ENCODE data around the gene CRYM.
"Not testable (repeated sequence)": the region's sequence is repeated elsewhere in the genome, so short reads cannot be mapped to it uniquely, and the experiment has no call there.

Gene CRYM

GRCh38 chr16:21267298-21267697 is 10.8 kb downstream of the CRYM start:
- no peaks in the 10 kb centered on the region for H3K36me3 Mint-ChIP-seq (ENCODE audit: low read depth)
- DNase-seq (no peak), ATAC-seq (no peak)
- peaks cover 3% of the 10 kb centered on the region for H3K27me3 Mint-ChIP-seq
- no peak overlapping the region for H3K4me3 Mint-ChIP-seq
- H3K4me1 Mint-ChIP-seq: no peaks in the 10 kb centered on the region
- no peaks in the 10 kb centered on the region for H3K9me3 Mint-ChIP-seq
- H3K27ac Mint-ChIP-seq: no peak overlapping the region

- no peak for ATAC-seq
- no peak overlapping the region for H3K4me3 Mint-ChIP-seq
- no peaks in the 10 kb centered on the region for H3K4me1 Mint-ChIP-seq
- peaks cover 1% of the 10 kb centered on the region for H3K27me3 Mint-ChIP-seq
- DNase-seq: no peak
- H3K27ac Mint-ChIP-seq: no peak overlapping the region
- H3K36me3 Mint-ChIP-seq (ENCODE audit: low read depth): no peaks in the 10 kb centered on the region
- H3K9me3 Mint-ChIP-seq: no peaks in the 10 kb centered on the region
These were observed 12.8 kb downstream of the CRYM start for GRCh38 chr16:21265104-21265837.

- Mint-ChIP-seq H3K27ac (no peak overlapping the region), H3K4me3 (no peak overlapping the region), H3K9me3 (no peaks in the 10 kb centered on the region), H3K27me3 (peaks cover 1% of the 10 kb centered on the region), H3K36me3 (ENCODE audit: low read depth) (no peaks in the 10 kb centered on the region), H3K4me1 (no peaks in the 10 kb centered on the region)
- no peak for ATAC-seq
- no peak for DNase-seq
These were observed 13.5 kb downstream of the CRYM start for GRCh38 chr16:21264571-21265036.

- Mint-ChIP-seq H3K27ac (no peak overlapping the region), H3K36me3 (ENCODE audit: low read depth) (no peaks in the 10 kb centered on the region), H3K27me3 (peaks cover 1% of the 10 kb centered on the region), H3K9me3 (no peaks in the 10 kb centered on the region), H3K4me3 (no peak overlapping the region), H3K4me1 (no peaks in the 10 kb centered on the region)
- ATAC-seq: peak; percentile 24
- no peak for DNase-seq
These were observed 14.2 kb downstream of the CRYM start for GRCh38 chr16:21263640-21264570.

- Mint-ChIP-seq H3K4me1 (no peaks in the 10 kb centered on the region), H3K4me3 (no peak overlapping the region), H3K27me3 (peaks cover 1% of the 10 kb centered on the region), H3K27ac (no peak overlapping the region), H3K36me3 (ENCODE audit: low read depth) (no peaks in the 10 kb centered on the region), H3K9me3 (no peaks in the 10 kb centered on the region)
- no peak for DNase-seq
- no peak for ATAC-seq
These were observed 15.1 kb downstream of the CRYM start for GRCh38 chr16:21262779-21263639.

- no peaks in the 10 kb centered on the region for H3K36me3 Mint-ChIP-seq (ENCODE audit: low read depth)
These were observed 17.0 kb downstream of the CRYM start for GRCh38 chr16:21260870-21261791.

GRCh38 chr16:21257284-21257683 is 20.8 kb downstream of the CRYM start:
- Mint-ChIP-seq H3K27ac (no peak overlapping the region), H3K4me1 (no peaks in the 10 kb centered on the region), H3K4me3 (no peak overlapping the region), H3K27me3 (peaks cover 6% of the 10 kb centered on the region), H3K36me3 (ENCODE audit: low read depth) (no peaks in the 10 kb centered on the region), H3K9me3 (no peaks in the 10 kb centered on the region)
- DNase-seq: no peak
- ATAC-seq: no peak

More at GRCh38 chr16:21260870-21261791, 17.0 kb downstream of the CRYM start:
- ATAC-seq (no peak), DNase-seq (no peak)
- Mint-ChIP-seq H3K27ac (no peak overlapping the region), H3K9me3 (no peaks in the 10 kb centered on the region), H3K4me1 (no peaks in the 10 kb centered on the region), H3K27me3 (peaks cover 1% of the 10 kb centered on the region), H3K4me3 (no peak overlapping the region)

GRCh38 chr16:21256636-21257035 is 21.5 kb downstream of the CRYM start:
- H3K9me3 Mint-ChIP-seq: no peaks in the 10 kb centered on the region
- no peaks in the 10 kb centered on the region for H3K4me1 Mint-ChIP-seq
- H3K36me3 Mint-ChIP-seq (ENCODE audit: low read depth): no peaks in the 10 kb centered on the region
- peaks cover 6% of the 10 kb centered on the region for H3K27me3 Mint-ChIP-seq
- H3K4me3 Mint-ChIP-seq: no peak overlapping the region
- no peak overlapping the region for H3K27ac Mint-ChIP-seq
- DNase-seq (no peak), ATAC-seq (no peak)

GRCh38 chr16:21253470-21253869 is 24.6 kb downstream of the CRYM start:
- H3K4me1 Mint-ChIP-seq: peaks cover 2% of the 10 kb centered on the region
- peaks cover 11% of the 10 kb centered on the region for H3K27me3 Mint-ChIP-seq

GRCh38 chr16:21250072-21250923 is 27.8 kb downstream of the CRYM start:
- Mint-ChIP-seq H3K4me1 (peaks cover 2% of the 10 kb centered on the region), H3K9me3 (no peaks in the 10 kb centered on the region), H3K4me3 (no peak overlapping the region), H3K36me3 (ENCODE audit: low read depth) (no peaks in the 10 kb centered on the region), H3K27me3 (peaks cover 13% of the 10 kb centered on the region), H3K27ac (no peak overlapping the region)
- ATAC-seq (no peak), DNase-seq (no peak)

More at GRCh38 chr16:21253470-21253869, 24.6 kb downstream of the CRYM start:
- no peak for DNase-seq
- Mint-ChIP-seq H3K27ac (no peak overlapping the region), H3K4me3 (no peak overlapping the region), H3K9me3 (no peaks in the 10 kb centered on the region), H3K36me3 (ENCODE audit: low read depth) (no peaks in the 10 kb centered on the region)
- ATAC-seq: no peak

GRCh38 chr16:21248179-21248578 is 29.9 kb downstream of the CRYM start:
- ATAC-seq; H3K9me3 Mint-ChIP-seq; H3K36me3 Mint-ChIP-seq (ENCODE audit: low read depth); DNase-seq; H3K4me3 Mint-ChIP-seq; H3K27ac Mint-ChIP-seq; H3K4me1 Mint-ChIP-seq: not testable (repeated sequence)
- peaks cover 17% of the 10 kb centered on the region for H3K27me3 Mint-ChIP-seq

- Mint-ChIP-seq H3K27ac (no peak overlapping the region), H3K9me3 (no peaks in the 10 kb centered on the region), H3K27me3 (peaks cover 18% of the 10 kb centered on the region), H3K36me3 (ENCODE audit: low read depth) (no peaks in the 10 kb centered on the region), H3K4me1 (no peaks in the 10 kb centered on the region), H3K4me3 (no peak overlapping the region)
- ATAC-seq: no peak
- DNase-seq: no peak
These were observed 33.4 kb downstream of the CRYM start for GRCh38 chr16:21244518-21245215.

Measured in activated naive CD8-positive, alpha-beta T cell treated with anti-CD3 and anti-CD28 coated beads, Interleukin-2, amount 50 U/mL, for 24 hours (primary cell).